ENCODE results near the gene PLD2. TPM values are rescaled to one million over a fixed set of nuclear protein-coding genes. Genes with fewer than 3 reads are reported as not detected.

PLD2 gene
- total RNA-seq, 4 donors from 2014 or later = 53.5 to 134 (median 57.6) TPM

DNA sequence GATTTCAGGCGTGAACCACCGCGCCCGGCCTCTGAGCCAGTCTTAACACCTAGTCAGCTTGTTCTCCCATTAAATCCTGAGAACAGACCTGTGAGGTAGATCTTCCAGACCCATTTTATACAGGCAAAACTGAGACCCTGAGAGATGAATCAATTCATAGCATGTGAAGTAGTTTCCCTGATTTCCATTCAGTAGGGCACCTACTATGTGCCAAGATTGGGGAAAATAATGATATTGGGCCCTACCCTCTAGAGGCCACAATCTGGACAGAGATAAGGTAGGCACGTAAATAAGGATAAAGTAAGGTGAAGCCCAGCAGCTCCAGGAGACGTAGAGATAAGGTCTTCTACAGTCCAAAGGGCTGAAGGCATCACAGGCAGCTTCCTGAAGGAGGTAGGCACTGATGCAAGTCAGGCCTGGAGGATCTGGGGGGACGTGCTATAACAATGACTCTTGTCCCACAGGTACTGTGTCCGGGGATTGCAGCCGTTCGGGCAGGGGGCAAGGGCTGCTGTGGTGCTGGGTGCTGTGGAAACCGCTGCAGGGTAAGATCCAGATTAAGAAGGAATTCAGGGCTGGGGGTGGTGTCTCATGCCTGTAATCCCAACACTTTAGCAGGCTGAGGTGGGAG, 26.5 kb upstream of the PLD2 start:
- WGBS = 88% methylated on average over 11 of the region's 11 CpGs
- H3K4me3 ChIP-seq = no peak overlapping the region
- H3K27ac ChIP-seq = no peak overlapping the region
- no peak for DNase-seq (ENCODE audit: low spot score in 2 of 2)
- H3K9me3 ChIP-seq = no peaks in the 10 kb centered on the region
- H3K36me3 ChIP-seq = no peaks in the 10 kb centered on the region
- H3K4me1 ChIP-seq = peaks cover 5% of the 10 kb centered on the region
- peaks cover 25% of the 10 kb centered on the region for H3K27me3 ChIP-seq
- no peak for TF ChIP-seq POLR2AphosphoS5 (IDR thresholded peaks at IDR 0.05)
- no peak for TF ChIP-seq EP300 (IDR thresholded peaks at IDR 0.05)
- TF ChIP-seq POLR2A (IDR thresholded peaks at IDR 0.05) = no peak
- TF ChIP-seq, protein P1, sequence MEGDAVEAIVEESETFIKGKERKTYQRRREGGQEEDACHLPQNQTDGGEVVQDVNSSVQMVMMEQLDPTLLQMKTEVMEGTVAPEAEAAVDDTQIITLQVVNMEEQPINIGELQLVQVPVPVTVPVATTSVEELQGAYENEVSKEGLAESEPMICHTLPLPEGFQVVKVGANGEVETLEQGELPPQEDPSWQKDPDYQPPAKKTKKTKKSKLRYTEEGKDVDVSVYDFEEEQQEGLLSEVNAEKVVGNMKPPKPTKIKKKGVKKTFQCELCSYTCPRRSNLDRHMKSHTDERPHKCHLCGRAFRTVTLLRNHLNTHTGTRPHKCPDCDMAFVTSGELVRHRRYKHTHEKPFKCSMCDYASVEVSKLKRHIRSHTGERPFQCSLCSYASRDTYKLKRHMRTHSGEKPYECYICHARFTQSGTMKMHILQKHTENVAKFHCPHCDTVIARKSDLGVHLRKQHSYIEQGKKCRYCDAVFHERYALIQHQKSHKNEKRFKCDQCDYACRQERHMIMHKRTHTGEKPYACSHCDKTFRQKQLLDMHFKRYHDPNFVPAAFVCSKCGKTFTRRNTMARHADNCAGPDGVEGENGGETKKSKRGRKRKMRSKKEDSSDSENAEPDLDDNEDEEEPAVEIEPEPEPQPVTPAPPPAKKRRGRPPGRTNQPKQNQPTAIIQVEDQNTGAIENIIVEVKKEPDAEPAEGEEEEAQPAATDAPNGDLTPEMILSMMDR (IDR thresholded peaks at IDR 0.05) = no peak

- H3K4me3 ChIP-seq = no peak overlapping the region
- 46% methylated on average over 18 of the region's 28 CpGs for WGBS
- no peak for DNase-seq (ENCODE audit: low spot score in 2 of 2)
- no peak overlapping the region for H3K27ac ChIP-seq
- TF ChIP-seq EP300 (IDR thresholded peaks at IDR 0.05) (no peak), POLR2AphosphoS5 (IDR thresholded peaks at IDR 0.05) (no peak), POLR2A (IDR thresholded peaks at IDR 0.05) (no peak)
- TF ChIP-seq, protein P1 (IDR thresholded peaks at IDR 0.05) = no peak
- H3K9me3 ChIP-seq = no peaks in the 10 kb centered on the region
- no peaks in the 10 kb centered on the region for H3K36me3 ChIP-seq
- peaks cover 30% of the 10 kb centered on the region for H3K27me3 ChIP-seq
- peaks cover 26% of the 10 kb centered on the region for H3K4me1 ChIP-seq
These were observed 24.3 kb upstream of the PLD2 start for GRCh38 chr17:4782652-4783051.

GRCh38 chr17:4785311-4786105, 21.4 kb upstream of the PLD2 start:
- no peaks in the 10 kb centered on the region for H3K9me3 ChIP-seq
- H3K4me3 ChIP-seq = peak overlapping the region; percentile 32
- H3K27ac ChIP-seq = no peak overlapping the region
- H3K36me3 ChIP-seq = no peaks in the 10 kb centered on the region
- no peak for DNase-seq (ENCODE audit: low spot score in 2 of 2)
- H3K4me1 ChIP-seq = peaks cover 35% of the 10 kb centered on the region
- H3K27me3 ChIP-seq = peaks cover 30% of the 10 kb centered on the region
- 4% methylated on average over 19 of the region's 61 CpGs for WGBS
- TF ChIP-seq EP300 (IDR thresholded peaks at IDR 0.05) (no peak), POLR2AphosphoS5 (IDR thresholded peaks at IDR 0.05) (no peak), POLR2A (IDR thresholded peaks at IDR 0.05) (no peak)
- TF ChIP-seq, protein P1 (IDR thresholded peaks at IDR 0.05) = no peak

- TF ChIP-seq, protein P1 (IDR thresholded peaks at IDR 0.05) = no peak
- H3K36me3 ChIP-seq = no peaks in the 10 kb centered on the region
- H3K9me3 ChIP-seq = no peaks in the 10 kb centered on the region
- H3K27ac ChIP-seq = no peak within 1 kb of the TSS
- 3% methylated on average over 9 of the region's 24 CpGs for WGBS
- DNase-seq (ENCODE audit: low spot score in 2 of 2) = no peak
- peaks cover 27% of the 10 kb centered on the region for H3K27me3 ChIP-seq
- H3K4me3 ChIP-seq = peak within 1 kb of the TSS; percentile 32
- peaks cover 38% of the 10 kb centered on the region for H3K4me1 ChIP-seq
These were observed 20.8 kb upstream of the PLD2 start, which contains the start of gene VMO1 for GRCh38 chr17:4786106-4786511. Gene VMO1, minus strand, starts transcription at chr17:4786364. Its CDS starts 12 bp downstream, at chr17:4786352.

DNA sequence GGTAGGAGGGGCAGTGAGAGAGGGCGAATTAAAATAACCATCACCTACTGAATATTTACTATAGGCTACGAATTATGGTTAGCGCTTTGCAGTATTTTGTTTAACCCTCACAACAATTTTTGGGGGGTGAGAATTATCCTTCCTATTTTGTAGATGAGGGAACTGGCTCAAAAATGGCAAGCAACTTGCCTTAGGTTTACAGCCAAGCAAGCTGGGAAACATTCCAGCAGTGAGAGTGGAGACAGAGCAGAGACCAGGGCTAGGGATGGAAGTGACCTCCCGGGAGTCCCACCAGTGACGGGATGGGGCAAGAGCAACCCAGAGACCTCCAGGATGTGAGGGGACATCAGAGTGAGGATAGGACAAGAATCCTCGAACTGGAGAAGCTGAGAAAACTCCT, 20.4 kb upstream of the PLD2 start:
- TF ChIP-seq EP300 (IDR thresholded peaks at IDR 0.05) = no peak
- TF ChIP-seq, protein P1 (IDR thresholded peaks at IDR 0.05) = no peak
- no peak for TF ChIP-seq POLR2A (IDR thresholded peaks at IDR 0.05)
- no peak for TF ChIP-seq POLR2AphosphoS5 (IDR thresholded peaks at IDR 0.05)
- Histone ChIP-seq H3K9me3 (no peaks in the 10 kb centered on the region), H3K27me3 (peaks cover 27% of the 10 kb centered on the region), H3K4me3 (peak overlapping the region; percentile 32), H3K4me1 (peaks cover 38% of the 10 kb centered on the region), H3K36me3 (no peaks in the 10 kb centered on the region), H3K27ac (no peak overlapping the region)
- no peak for DNase-seq (ENCODE audit: low spot score in 2 of 2)
- 28% methylated on average over 6 of the region's 6 CpGs for WGBS

All from suprapubic skin (tissue), 4 donors.